Naive thymus-derived CD8-positive, alpha-beta T cell (primary cell): ENCODE results near the gene SCN4A. TPM values are rescaled to one million over a fixed set of nuclear protein-coding genes. Genes with fewer than 3 reads are reported as not detected.

ENCODE experiments used
- ATAC-seq, 2 donors: fragments of 150-1000 bp; cut with Tn5 transposase in 1 of 2; sonication (Bioruptor Pico), chemical (Tn5 transposase) in 1 of 2; 1 replicate in 1 of 2; 2 replicates in 1 of 2; pipeline ENCODE4 v1.10.0; 2021; ENCODE audit warnings: mild to moderate bottlenecking in 2 of 2, moderate library complexity in 2 of 2
- POLR2A ChIA-PET: fragments of 350-600 bp; sonication (Branson Sonifier 250); formaldehyde crosslinking; loops from one replicate; lab custom pipeline; 2021; ENCODE audit warnings: antibody characterized with exemption; lab: Charles Lee
- DNase-seq, 10 donors: peaks; one replicate each; pipeline versions ENCODE4 v3.0.0 to v3.0.0-alpha.2; 2020 to 2022
- H3K27ac Mint-ChIP-seq, 10 donors: one replicate each; pipeline ENCODE4 v1.8.0; 2020 to 2022; ENCODE audit warnings: mild to moderate bottlenecking in 10 of 10, mixed read lengths in 10 of 10, moderate library complexity in 4 of 10, inconsistent platforms in 1 of 10
- H3K27me3 Mint-ChIP-seq, 5 donors: one replicate each; pipeline ENCODE4 v1.8.0; 2021 to 2022; ENCODE audit warnings: mixed read lengths in 5 of 5
- H3K36me3 Mint-ChIP-seq, 3 donors: one replicate each; pipeline ENCODE4 v1.8.0; 2020 to 2022; ENCODE audit warnings: mixed read lengths in 3 of 3, mild to moderate bottlenecking in 2 of 3, inconsistent platforms in 1 of 3
- H3K4me1 Mint-ChIP-seq, 4 donors: one replicate each; pipeline ENCODE4 v1.8.0; 2021 to 2022; ENCODE audit warnings: mixed read lengths in 4 of 4
- H3K4me3 Mint-ChIP-seq, 10 donors: one replicate each; pipeline ENCODE4 v1.8.0; 2020 to 2022; ENCODE audit warnings: mild to moderate bottlenecking in 10 of 10, mixed read lengths in 10 of 10, moderate library complexity in 6 of 10, inconsistent platforms in 1 of 10
- H3K9me3 Mint-ChIP-seq, 9 donors: one replicate each; pipeline ENCODE4 v1.8.0; 2020 to 2022; ENCODE audit warnings: mixed read lengths in 9 of 9, mild to moderate bottlenecking in 3 of 9, inconsistent platforms in 1 of 9, moderate library complexity in 1 of 9
- polyA plus RNA-seq, 3 donors: library from polyadenylated mRNA; unstranded; fragments of 300-500 nt; fragmentation: Illumina TruSeq; gene quantifications; one replicate each; pipeline ENCODE4 v1.2.3, GENCODE V29; 2021
- total RNA-seq, 8 experiments: library from RNA in 2 of 8; stranded (reverse) in 2 of 8; gene quantifications; one replicate each; pipeline ENCODE4 v1.2.3 and lab custom pipeline; 2021 to 2026

Gene SCN4A
- total and polyA plus RNA-seq, 5 experiments from 2014 or later: 0.05 to 0.22 TPM; not detected in 3

- Mint-ChIP-seq H3K4me1 (peaks cover 0 to 15% (median 2%) of the 10 kb centered on the region in 4 donors), H3K27me3 (no peaks in the 10 kb centered on the region), H3K27ac (no peak overlapping the region), H3K9me3 (peaks cover 4 to 15% (median 10%) of the 10 kb centered on the region in 9 donors), H3K4me3 (no peak overlapping the region), H3K36me3 (peaks cover 0 to 4% (median 4%) of the 10 kb centered on the region in 3 donors)
- POLR2A ChIA-PET: interaction anchor here (0.7 kb wide), 1 partner anchor 11 kb away, joined by 3 read pairs; no protein-coding TSS in a partner anchor
- no peak for DNase-seq
- ATAC-seq: no peak
Measured at GRCh38 chr17:63978272-63979200, 5.8 kb upstream of the SCN4A start.

- Mint-ChIP-seq H3K4me1 (peaks cover 0 to 15% (median 4%) of the 10 kb centered on the region in 4 donors), H3K36me3 (no peaks in the 10 kb centered on the region), H3K27ac (no peak overlapping the region), H3K4me3 (no peak overlapping the region), H3K9me3 (peaks cover 0 to 3% (median under 1%) of the 10 kb centered on the region in 9 donors), H3K27me3 (peaks cover 0 to 2% (median 0%) of the 10 kb centered on the region in 5 donors)
- DNase-seq: no peak
- no peak for ATAC-seq
- POLR2A ChIA-PET: interaction anchor here (0.7 to 1.2 kb wide), 2 partner anchors 11 to 13 kb away, joined by 3 to 4 read pairs; no protein-coding TSS in a partner anchor
Measured at GRCh38 chr17:63976702-63977101, 4.0 kb upstream of the SCN4A start.

DNA sequence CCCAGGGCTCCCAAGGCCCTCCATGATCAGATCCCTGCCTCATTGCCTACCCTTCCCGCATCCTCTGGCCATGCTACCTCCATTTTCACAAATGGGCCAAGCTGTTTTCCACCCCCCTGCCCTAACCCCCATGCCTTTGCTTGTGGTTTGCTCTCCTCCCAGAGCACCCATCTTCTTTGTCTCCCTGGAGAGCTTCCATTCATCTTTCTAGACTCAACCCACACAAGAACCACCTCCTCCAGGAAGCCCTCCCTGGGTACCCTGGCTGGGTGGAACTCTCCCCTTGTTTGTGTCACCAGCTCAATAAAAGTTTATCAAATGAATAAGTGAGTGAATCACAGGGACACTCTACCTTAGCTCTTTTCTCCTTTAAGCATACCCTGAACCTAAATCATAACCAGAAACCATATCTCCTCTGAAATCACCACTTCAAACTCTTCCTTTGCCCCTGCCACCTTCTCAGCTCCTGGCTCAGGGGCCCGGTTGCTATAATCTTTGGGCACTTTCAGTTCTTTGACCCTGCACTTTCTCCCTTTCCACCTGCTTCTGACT is 2.9 kb upstream of the SCN4A start:
- Mint-ChIP-seq H3K9me3 (no peaks in the 10 kb centered on the region), H3K27ac (peak overlapping the region in 4 of 10 donors; percentile 4 to 44 (median 20)), H3K4me1 (peaks cover 0 to 15% (median 3%) of the 10 kb centered on the region in 4 donors), H3K36me3 (no peaks in the 10 kb centered on the region), H3K4me3 (no peak overlapping the region), H3K27me3 (peaks cover 0 to 2% (median 0%) of the 10 kb centered on the region in 5 donors)
- no peak for ATAC-seq
- POLR2A ChIA-PET: no interaction called here
- no peak for DNase-seq

GRCh38 chr17:63974594-63975192 is 2.0 kb upstream of the SCN4A start:
- no peak for DNase-seq
- POLR2A ChIA-PET: no interaction called here
- Mint-ChIP-seq H3K36me3 (no peaks in the 10 kb centered on the region), H3K4me1 (peaks cover 0 to 15% (median 3%) of the 10 kb centered on the region in 4 donors), H3K27me3 (peaks cover 0 to 2% (median 0%) of the 10 kb centered on the region in 5 donors), H3K9me3 (no peaks in the 10 kb centered on the region), H3K4me3 (no peak overlapping the region), H3K27ac (peak overlapping the region in 2 of 10 donors; percentile 29 to 52)
- ATAC-seq: no peak

GRCh38 chr17:63973930-63974593 is 1.3 kb upstream of the SCN4A start:
- H3K4me3 Mint-ChIP-seq: no peak overlapping the region
- DNase-seq: no peak
- peaks cover 0 to 2% (median 0%) of the 10 kb centered on the region in 5 donors for H3K27me3 Mint-ChIP-seq
- H3K36me3 Mint-ChIP-seq: no peaks in the 10 kb centered on the region
- no peak for ATAC-seq
- H3K4me1 Mint-ChIP-seq: peaks cover 0 to 21% (median 4%) of the 10 kb centered on the region in 4 donors
- POLR2A ChIA-PET: no interaction called here
- peak overlapping the region in 1 of 10 donors; percentile 33 for H3K27ac Mint-ChIP-seq
- H3K9me3 Mint-ChIP-seq: no peaks in the 10 kb centered on the region

- ATAC-seq (no peak), DNase-seq (no peak)
- no peak overlapping the region for H3K27ac Mint-ChIP-seq
- H3K9me3 Mint-ChIP-seq: no peaks in the 10 kb centered on the region
- H3K27me3 Mint-ChIP-seq: peaks cover 0 to 2% (median 0%) of the 10 kb centered on the region in 5 donors
- peaks cover 0 to 22% (median 6%) of the 10 kb centered on the region in 4 donors for H3K4me1 Mint-ChIP-seq
- H3K4me3 Mint-ChIP-seq: no peak overlapping the region
- no peaks in the 10 kb centered on the region for H3K36me3 Mint-ChIP-seq
- POLR2A ChIA-PET: no interaction called here
Measured at GRCh38 chr17:63973247-63973646, 529 bp upstream of the SCN4A start.

DNA sequence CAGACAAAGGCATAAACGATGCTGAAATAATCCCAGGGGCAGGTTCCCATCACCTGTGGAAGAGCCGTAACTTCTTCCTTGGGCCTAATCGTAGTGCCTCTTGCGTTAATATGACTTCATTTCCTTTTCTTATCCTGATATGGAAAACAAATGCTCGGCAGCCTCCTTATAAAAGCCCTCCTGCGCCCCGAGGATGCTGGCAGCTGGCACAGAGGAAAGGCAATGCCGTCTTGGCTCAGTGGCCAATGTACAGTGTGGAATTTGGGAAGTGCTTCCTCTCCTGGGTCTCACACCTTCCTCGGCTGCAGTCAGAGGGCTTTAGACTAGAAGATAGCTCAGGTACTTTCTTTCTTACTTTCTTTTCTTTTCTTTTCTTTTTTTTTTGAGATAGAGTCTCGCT is 3.4 kb downstream of the SCN4A start:
- DNase-seq: no peak
- POLR2A ChIA-PET: no interaction called here
- peak overlapping the region in 1 of 10 donors; percentile 3 for H3K27ac Mint-ChIP-seq
- no peaks in the 10 kb centered on the region for H3K9me3 Mint-ChIP-seq
- no peak for ATAC-seq
- no peak overlapping the region for H3K4me3 Mint-ChIP-seq
- no peaks in the 10 kb centered on the region for H3K36me3 Mint-ChIP-seq
- H3K27me3 Mint-ChIP-seq: peaks cover 0 to 2% (median 0%) of the 10 kb centered on the region in 5 donors
- peaks cover 12 to 21% (median 20%) of the 10 kb centered on the region in 4 donors for H3K4me1 Mint-ChIP-seq

DNA sequence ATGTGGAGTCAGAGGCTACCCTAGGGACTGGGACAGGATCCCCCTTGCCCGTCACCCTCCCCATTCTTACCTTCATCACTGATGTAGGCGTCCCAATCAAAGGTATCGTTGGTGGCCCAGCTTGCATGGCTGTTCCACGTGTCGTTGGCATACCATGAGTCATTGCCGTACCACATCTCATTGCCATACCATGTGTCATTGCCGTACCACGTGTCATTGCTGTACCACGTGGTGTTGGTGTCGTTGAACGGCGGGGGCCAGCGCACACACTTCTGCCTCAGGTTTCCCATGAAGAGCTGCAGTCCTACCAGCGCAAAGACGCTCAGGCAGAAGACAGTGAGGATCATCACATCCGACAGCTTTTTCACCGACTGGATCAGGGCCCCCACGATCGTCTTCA is 4.8 kb downstream of the SCN4A start:
- POLR2A ChIA-PET: interaction anchor here (1.1 to 1.9 kb wide), 3 partner anchors 11 to 178 kb away, joined by 3 to 5 read pairs (median 5); no protein-coding TSS in a partner anchor

GRCh38 chr17:63966646-63967264 is 6.0 kb downstream of the SCN4A start:
- Mint-ChIP-seq H3K4me3 (peak overlapping the region in 7 of 10 donors; percentile 0 to 70 (median 54)), H3K27me3 (no peaks in the 10 kb centered on the region), H3K4me1 (peaks cover 10 to 24% (median 20%) of the 10 kb centered on the region in 4 donors), H3K36me3 (no peaks in the 10 kb centered on the region), H3K9me3 (no peaks in the 10 kb centered on the region), H3K27ac (peak overlapping the region in 6 of 10 donors; percentile 1 to 54 (median 24))
- POLR2A ChIA-PET: interaction anchor here (1.0 to 1.9 kb wide), 4 partner anchors 9 to 179 kb away, joined by 3 to 5 read pairs (median 4); no protein-coding TSS in a partner anchor
- ATAC-seq (peak; percentile 94 to 100), DNase-seq (peak in 7 of 10 donors; percentile 27 to 81 (median 65))

More for the DNA sequence above, 4.8 kb downstream of the SCN4A start:
- Mint-ChIP-seq H3K27me3 (no peaks in the 10 kb centered on the region), H3K9me3 (no peaks in the 10 kb centered on the region), H3K4me1 (peaks cover 10 to 21% (median 20%) of the 10 kb centered on the region in 4 donors), H3K36me3 (no peaks in the 10 kb centered on the region), H3K4me3 (no peak overlapping the region), H3K27ac (no peak overlapping the region)
- no peak for ATAC-seq
- DNase-seq: no peak

- POLR2A ChIA-PET: interaction anchor here (1.0 kb wide), 1 partner anchor 31 kb away, joined by 3 read pairs; the partner anchor contains the start of gene CD79B
- Mint-ChIP-seq H3K4me1 (peaks cover 11 to 25% (median 19%) of the 10 kb centered on the region in 4 donors), H3K27me3 (no peaks in the 10 kb centered on the region), H3K4me3 (no peak overlapping the region), H3K36me3 (no peaks in the 10 kb centered on the region), H3K9me3 (no peaks in the 10 kb centered on the region), H3K27ac (peak overlapping the region in 2 of 10 donors; percentile 0 to 11)
- ATAC-seq (no peak), DNase-seq (no peak)
Measured at GRCh38 chr17:63963123-63963522, 9.6 kb downstream of the SCN4A start.

DNA sequence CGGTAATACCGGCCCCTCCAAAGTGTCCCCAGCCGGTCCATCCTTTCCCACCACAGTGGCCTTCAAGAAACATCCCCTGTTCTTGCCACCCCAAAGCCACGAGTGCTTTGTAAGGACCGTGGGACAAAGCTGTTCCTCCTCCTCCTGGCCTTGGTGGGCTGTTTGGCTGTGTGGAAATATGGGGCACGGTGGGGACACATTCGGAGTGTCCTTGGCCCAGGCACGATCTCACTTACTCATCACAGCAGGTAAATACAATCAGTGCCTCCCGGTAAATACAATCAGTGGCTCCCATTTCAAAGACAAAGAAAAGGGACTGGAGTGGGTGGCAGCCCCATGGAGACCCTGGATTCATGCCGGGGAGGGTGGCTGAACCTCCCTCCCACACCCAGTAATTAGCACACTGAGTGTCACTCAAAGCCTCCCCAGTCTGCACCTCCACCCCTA is 10.4 kb downstream of the SCN4A start:
- H3K9me3 Mint-ChIP-seq: no peaks in the 10 kb centered on the region
- ATAC-seq (no peak), DNase-seq (no peak)
- peaks cover 10 to 21% (median 15%) of the 10 kb centered on the region in 4 donors for H3K4me1 Mint-ChIP-seq
- POLR2A ChIA-PET: no interaction called here
- no peaks in the 10 kb centered on the region for H3K36me3 Mint-ChIP-seq
- no peaks in the 10 kb centered on the region for H3K27me3 Mint-ChIP-seq
- no peak overlapping the region for H3K4me3 Mint-ChIP-seq
- peak overlapping the region in 3 of 10 donors; percentile 11 to 57 (median 18) for H3K27ac Mint-ChIP-seq
